Fibroblast of lung (primary cell): ENCODE measurements around the gene HHAT. TPM values are rescaled to one million over a fixed set of nuclear protein-coding genes. Genes with fewer than 3 reads are reported as not detected.
A peak's percentile ranks its signal among the peaks of the same experiment; 100 is the strongest.

Source experiments
- DNase-seq, 2 donors: peaks; one replicate each; pipeline versions ENCODE4 v3.0.0 to v3.0.0-alpha.2; 2010; ENCODE audit warnings: low read depth in 2 of 2
- H2AFZ ChIP-seq: 2 replicates; pipeline ENCODE4 v1.5.1; 2012; ENCODE audit warnings: low read length, control low read depth, inconsistent platforms
- H3K27ac ChIP-seq: 2 replicates; pipeline ENCODE4 v1.5.1; 2011; ENCODE audit warnings: low read length, control low read depth; ENCODE audit not compliant: insufficient read depth
- H3K27me3 ChIP-seq: 2 replicates; pipeline ENCODE4 v1.5.1; 2011; ENCODE audit warnings: mild to moderate bottlenecking, low read length; ENCODE audit not compliant: control insufficient read depth, insufficient read depth
- H3K36me3 ChIP-seq: 2 replicates; pipeline ENCODE4 v1.5.1; 2011; ENCODE audit warnings: low read length; ENCODE audit not compliant: control insufficient read depth, insufficient read depth
- H3K4me1 ChIP-seq: 2 replicates; pipeline ENCODE4 v1.5.1; 2011; ENCODE audit warnings: low read length; ENCODE audit not compliant: control insufficient read depth, insufficient read depth; ENCODE audit errors: extremely low read depth
- H3K4me2 ChIP-seq: 2 replicates; pipeline ENCODE4 v1.5.1; 2011; ENCODE audit warnings: low read length, control low read depth; ENCODE audit not compliant: insufficient read depth; ENCODE audit errors: extremely low read depth
- H3K4me3 ChIP-seq, 4 experiments: fragments of 200-600 bp in 1 of 4; sonication (generic) in 1 of 4; replicated peaks in 1 of 4; 2 replicates each; pipeline ENCODE4 v1.5.1; 2011 to 2016; ENCODE audit warnings: low read length in 4 of 4, low read depth in 3 of 4, mild to moderate bottlenecking in 3 of 4, control low read depth in 2 of 4, inconsistent platforms in 1 of 4, mixed read lengths in 1 of 4; ENCODE audit not compliant: insufficient read depth in 1 of 4; ENCODE audit errors: control extremely low read depth in 1 of 4
- H3K79me2 ChIP-seq: 2 replicates; pipeline ENCODE4 v1.5.1; 2012; ENCODE audit warnings: mild to moderate bottlenecking, low read length, inconsistent platforms; ENCODE audit not compliant: control insufficient read depth, insufficient read depth
- H3K9ac ChIP-seq: 2 replicates; pipeline ENCODE4 v1.5.1; 2011; ENCODE audit warnings: mild to moderate bottlenecking, low read length, control low read depth; ENCODE audit not compliant: insufficient read depth
- H3K9me3 ChIP-seq: 2 replicates; pipeline ENCODE4 v1.5.1; 2012; ENCODE audit warnings: low read depth, low read length; ENCODE audit not compliant: control insufficient read depth, insufficient read depth
- H4K20me1 ChIP-seq: 2 replicates; pipeline ENCODE4 v1.5.1; 2011; ENCODE audit warnings: low read length; ENCODE audit not compliant: control insufficient read depth, insufficient read depth; ENCODE audit errors: extremely low read depth
- CTCF ChIP-seq, 2 donors: IDR thresholded peaks in 1 of 2; conservative IDR thresholded peaks in 1 of 2; 1 replicate in 1 of 2; 2 replicates in 1 of 2; pipeline ENCODE4 v1.5.1; 2011 to 2012; ENCODE audit warnings: low read length in 2 of 2, control low read depth in 1 of 2, inconsistent platforms in 1 of 2, low read depth in 1 of 2, mild to moderate bottlenecking in 1 of 2
- EZH2 ChIP-seq: IDR thresholded peaks from 2 replicates; pipeline ENCODE4 v1.5.1; 2012; ENCODE audit warnings: low read length, control low read depth, mild to moderate bottlenecking; ENCODE audit errors: missing control alignments
- polyA plus RNA-seq, 2 donors: library from polyadenylated mRNA; depleted of rRNA in 1 of 2; stranded (reverse) in 1 of 2; unstranded in 1 of 2; fragments of >200 nt; gene quantifications; 2 replicates each; pipeline ENCODE4 v1.2.1, GENCODE V29; 2011 to 2012; ENCODE audit warnings: missing spikeins in 1 of 2
- total RNA-seq: library from RNA; depleted of rRNA; stranded (reverse); fragments of >200 nt; gene quantifications from 2 replicates; pipeline ENCODE4 v1.2.1, GENCODE V29; 2014

HHAT gene
- total and polyA plus RNA-seq, 2 donors (not counting 1 experiment from before 2014, with no cell fraction given), result 3.6 to 4.8 TPM

DNA sequence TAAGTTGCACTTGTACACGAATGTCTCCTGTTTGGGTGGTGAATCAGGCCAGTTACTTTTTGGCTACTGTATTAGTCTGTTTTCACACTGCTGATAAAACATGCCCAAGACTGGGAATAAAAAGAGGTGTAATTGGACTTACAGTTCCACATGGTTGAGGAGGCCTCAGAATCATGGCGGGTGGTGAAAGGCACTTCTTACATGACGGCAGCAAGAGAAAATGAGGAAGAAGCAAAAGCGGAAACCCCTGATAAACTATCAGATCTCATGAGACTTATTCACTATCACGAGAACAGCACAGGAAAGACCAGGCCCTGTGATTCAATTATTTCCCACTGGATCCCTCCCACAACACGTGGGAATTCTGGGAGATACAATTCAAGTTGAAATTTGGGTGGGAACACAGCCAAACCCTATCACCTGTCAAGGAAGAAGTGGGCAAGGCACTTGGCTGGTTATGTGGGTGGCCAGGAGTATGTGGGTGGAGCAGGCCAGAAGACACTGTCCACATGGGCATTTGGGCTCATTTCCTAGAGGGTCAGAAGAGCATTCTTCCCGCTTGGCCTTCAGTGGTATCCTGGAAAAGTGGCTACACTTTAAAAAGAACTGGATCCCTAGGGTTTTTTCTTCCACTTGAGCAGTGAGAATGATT, 228.8 kb downstream of the HHAT start:
- Histone ChIP-seq H3K9ac (no peak overlapping the region), H3K9me3 (no peaks in the 10 kb centered on the region), H3K4me2 (no peak overlapping the region), H3K4me1 (no peaks in the 10 kb centered on the region), H2AFZ (no peak overlapping the region), H4K20me1 (no peaks in the 10 kb centered on the region), H3K4me3 (no peak overlapping the region), H3K79me2 (no peaks in the 10 kb centered on the region), H3K36me3 (no peaks in the 10 kb centered on the region), H3K27me3 (no peaks in the 10 kb centered on the region), H3K27ac (no peak overlapping the region)
- TF ChIP-seq CTCF (conservative IDR thresholded peaks at IDR 0.05 in 1 of 2, IDR thresholded peaks at IDR 0.05 in 1 of 2; ENCODE audit: low read depth in 1 of 2, low read length in 2 of 2) (no peak), EZH2 (no peak)
- no peak for DNase-seq

DNA sequence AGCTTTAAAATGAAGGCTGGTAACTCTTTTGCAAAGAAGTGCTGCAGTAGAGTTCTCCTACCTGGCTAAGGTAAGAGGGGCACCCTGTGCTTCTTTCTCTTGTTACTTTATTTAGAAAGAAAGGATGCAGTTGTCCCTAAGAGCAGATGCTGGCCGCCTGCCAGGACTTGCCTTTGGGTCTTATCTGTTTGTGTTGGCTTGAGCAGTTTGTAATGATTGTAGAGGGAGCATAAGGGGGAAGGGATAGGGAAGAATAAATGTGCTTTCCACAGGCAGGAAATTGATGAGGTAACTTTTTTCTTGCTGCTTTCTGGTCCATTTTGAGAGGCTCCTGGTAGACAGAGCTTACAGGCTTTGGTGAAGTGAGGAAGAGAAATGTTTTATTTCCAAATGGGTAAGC, 229.6 kb downstream of the HHAT start:
- H3K9me3 ChIP-seq, result no peaks in the 10 kb centered on the region
- H3K36me3 ChIP-seq, result no peaks in the 10 kb centered on the region
- H3K4me1 ChIP-seq, result no peaks in the 10 kb centered on the region
- peak in 1 of 2 donors; percentile 51 for DNase-seq
- TF ChIP-seq CTCF (conservative IDR thresholded peaks at IDR 0.05 in 1 of 2, IDR thresholded peaks at IDR 0.05 in 1 of 2; ENCODE audit: low read depth in 1 of 2, low read length in 2 of 2) (no peak), EZH2 (no peak)
- H3K4me3 ChIP-seq, result no peak overlapping the region
- no peaks in the 10 kb centered on the region for H4K20me1 ChIP-seq
- H3K9ac ChIP-seq, result no peak overlapping the region
- no peak overlapping the region for H3K27ac ChIP-seq
- no peaks in the 10 kb centered on the region for H3K79me2 ChIP-seq
- no peaks in the 10 kb centered on the region for H3K27me3 ChIP-seq
- no peak overlapping the region for H3K4me2 ChIP-seq
- H2AFZ ChIP-seq, result no peak overlapping the region

- H3K4me3 ChIP-seq, result no peak overlapping the region
- H3K4me1 ChIP-seq, result no peaks in the 10 kb centered on the region
- no peak overlapping the region for H2AFZ ChIP-seq
- no peaks in the 10 kb centered on the region for H3K9me3 ChIP-seq
- no peak overlapping the region for H3K9ac ChIP-seq
- TF ChIP-seq EZH2 (no peak), CTCF (conservative IDR thresholded peaks at IDR 0.05 in 1 of 2, IDR thresholded peaks at IDR 0.05 in 1 of 2; ENCODE audit: low read depth in 1 of 2, low read length in 2 of 2) (no peak)
- no peaks in the 10 kb centered on the region for H3K36me3 ChIP-seq
- H3K4me2 ChIP-seq, result no peak overlapping the region
- no peaks in the 10 kb centered on the region for H4K20me1 ChIP-seq
- H3K79me2 ChIP-seq, result no peaks in the 10 kb centered on the region
- no peaks in the 10 kb centered on the region for H3K27me3 ChIP-seq
- H3K27ac ChIP-seq, result no peak overlapping the region
- no peak for DNase-seq
These were observed 236.6 kb downstream of the HHAT start for GRCh38 chr1:210565306-210565705.
